Dermis microvascular lymphatic vessel endothelial cell (primary cell): ENCODE results near the gene RPUSD4. TPM values are rescaled to one million over a fixed set of nuclear protein-coding genes. Genes with fewer than 3 reads are reported as not detected.
A peak's percentile ranks its signal among the peaks of the same experiment; 100 is the strongest.

ENCODE experiments used
- DNase-seq, 2 donors: peaks; one replicate each; pipeline versions ENCODE4 v3.0.0 to v3.0.0-alpha.2; 2010; ENCODE audit warnings: low read depth in 2 of 2
- total RNA-seq: library from RNA; depleted of rRNA; stranded (reverse); fragments of >200 nt; gene quantifications from 2 replicates; pipeline ENCODE4 v1.2.1, GENCODE V29; 2014

RPUSD4 gene
- total RNA-seq, 1 donor from 2014 or later: 31.2 TPM

GRCh38 chr11:126212089-126212660 lies 725 bp upstream of the RPUSD4 start:
- DNase-seq: no peak

GRCh38 chr11:126210871-126211235 lies 597 bp downstream of the RPUSD4 start:
- DNase-seq: peak in 1 of 2 donors; percentile 10

- no peak for DNase-seq
Measured at GRCh38 chr11:126207896-126208295, 3.6 kb downstream of the RPUSD4 start.

GRCh38 chr11:126205359-126205758 lies 6.1 kb downstream of the RPUSD4 start:
- DNase-seq: no peak

GRCh38 chr11:126202646-126203359 lies 8.6 kb downstream of the RPUSD4 start:
- no peak for DNase-seq

GRCh38 chr11:126198648-126199047 lies 12.8 kb downstream of the RPUSD4 start:
- no peak for DNase-seq

DNA sequence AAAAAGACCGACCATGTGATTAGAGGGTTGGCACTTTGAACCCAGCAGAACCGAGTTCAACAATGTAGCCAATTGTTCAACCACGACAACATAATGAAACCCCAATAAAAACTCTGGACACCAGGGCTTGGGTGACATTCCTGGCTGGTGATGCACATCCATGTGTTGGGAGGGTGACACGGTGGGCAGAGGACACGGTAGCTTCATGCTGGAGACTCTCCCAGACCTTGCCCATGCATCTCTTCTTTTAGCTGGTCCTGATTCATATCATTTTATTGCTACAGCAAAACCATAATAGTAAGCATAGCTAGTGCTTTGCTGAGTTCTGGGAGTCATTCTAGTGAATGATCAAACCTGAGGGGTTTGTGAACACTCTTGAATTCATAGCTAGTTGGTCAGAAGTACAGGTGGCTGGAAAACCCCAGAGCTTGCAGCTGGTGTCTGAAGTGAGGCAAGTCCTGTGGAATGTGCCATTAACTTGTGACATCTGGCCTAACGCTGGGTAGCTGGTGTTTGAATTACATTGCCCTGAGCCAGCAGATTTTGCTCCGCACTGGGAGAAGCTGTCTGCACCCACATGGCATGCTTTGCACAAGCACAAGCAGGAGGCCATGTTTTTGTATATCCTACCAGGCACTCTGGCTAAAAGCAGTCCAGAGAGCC lies 14.0 kb downstream of the RPUSD4 start:
- DNase-seq: peak in 1 of 2 donors; percentile 28

DNA sequence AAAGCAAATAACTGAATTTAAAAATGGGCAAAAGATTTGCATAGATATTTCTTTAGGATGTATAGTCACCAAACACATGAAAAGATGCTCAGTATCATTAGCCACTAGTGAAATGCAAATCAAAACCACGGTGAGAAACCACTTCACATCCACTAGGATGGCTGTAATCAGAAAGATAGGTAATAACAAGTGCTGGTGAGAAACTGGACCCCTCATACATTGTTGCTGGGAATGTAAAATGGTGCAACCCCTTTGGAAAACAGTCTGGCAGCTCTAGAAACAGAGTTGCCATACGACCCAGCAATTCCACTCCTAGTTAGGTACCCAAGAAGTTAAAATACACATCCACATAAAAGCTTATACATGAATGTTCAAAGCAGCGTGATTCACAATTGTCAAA lies 16.3 kb downstream of the RPUSD4 start:
- no peak for DNase-seq

DNA sequence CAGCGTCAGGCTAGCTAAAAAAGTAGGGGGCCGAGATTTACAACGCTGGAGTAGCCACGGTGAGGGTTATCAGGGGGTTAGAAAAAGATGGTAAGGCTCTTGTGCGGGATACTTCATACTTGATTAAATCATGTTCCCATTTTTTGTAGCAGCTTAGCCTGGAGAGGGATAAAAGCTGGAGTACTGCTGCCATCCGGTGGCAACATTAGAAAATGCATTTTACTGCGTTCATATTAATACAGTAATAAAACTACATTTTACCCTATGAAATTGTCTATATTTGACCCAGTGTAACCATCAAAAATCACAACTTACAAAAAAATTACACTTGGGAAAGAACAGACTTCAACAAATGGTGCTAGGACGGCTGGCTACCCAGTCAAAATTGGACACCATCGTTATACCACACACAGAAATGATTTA lies 17.3 kb downstream of the RPUSD4 start:
- DNase-seq: peak; percentile 40 to 56

DNA sequence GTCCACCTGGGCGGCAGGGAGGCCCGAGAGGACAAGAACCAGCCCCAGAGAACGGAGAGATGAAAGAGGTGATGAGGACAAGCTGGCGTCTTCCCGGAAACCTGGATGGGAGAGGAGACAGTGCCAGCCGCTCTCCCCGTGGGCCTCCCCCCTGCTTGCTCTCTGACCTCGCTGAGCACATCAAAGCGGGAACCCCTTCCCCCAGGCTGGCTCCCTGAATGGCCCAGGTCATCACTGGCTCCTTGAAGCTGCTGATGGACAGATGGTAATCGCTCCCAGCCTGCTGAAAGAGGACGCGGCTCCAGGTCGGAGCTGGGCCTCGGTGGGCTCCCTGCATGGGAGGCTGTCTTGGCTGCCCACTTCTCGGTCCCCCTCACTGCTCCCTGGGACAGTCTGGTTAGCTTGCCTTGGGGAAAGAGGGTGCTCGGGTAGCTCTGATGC lies 18.4 kb downstream of the RPUSD4 start:
- no peak for DNase-seq

- no peak for DNase-seq
Measured at GRCh38 chr11:126192361-126192760, 19.1 kb downstream of the RPUSD4 start.

GRCh38 chr11:126191379-126192073 lies 19.9 kb downstream of the RPUSD4 start:
- DNase-seq: no peak

DNA sequence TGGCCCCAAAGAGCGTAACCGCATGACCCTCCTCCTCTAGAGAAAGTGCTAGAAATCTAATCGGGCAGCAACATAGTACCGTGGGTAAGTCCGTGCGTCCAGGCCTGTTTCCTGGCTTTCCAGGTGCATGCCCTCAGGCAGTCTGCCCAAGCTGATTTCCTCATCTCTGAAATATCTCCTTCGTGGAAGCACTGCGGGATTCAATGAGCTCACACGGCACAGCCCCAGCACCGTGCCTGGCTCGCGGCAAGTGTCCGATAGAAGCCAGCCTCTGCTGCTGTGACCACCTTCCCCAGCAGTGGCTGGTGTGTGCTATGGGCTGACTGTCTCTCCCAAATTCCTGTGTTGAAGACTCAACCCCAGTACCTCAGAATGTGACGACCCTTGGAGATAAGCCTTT lies 20.7 kb downstream of the RPUSD4 start:
- no peak for DNase-seq

DNA sequence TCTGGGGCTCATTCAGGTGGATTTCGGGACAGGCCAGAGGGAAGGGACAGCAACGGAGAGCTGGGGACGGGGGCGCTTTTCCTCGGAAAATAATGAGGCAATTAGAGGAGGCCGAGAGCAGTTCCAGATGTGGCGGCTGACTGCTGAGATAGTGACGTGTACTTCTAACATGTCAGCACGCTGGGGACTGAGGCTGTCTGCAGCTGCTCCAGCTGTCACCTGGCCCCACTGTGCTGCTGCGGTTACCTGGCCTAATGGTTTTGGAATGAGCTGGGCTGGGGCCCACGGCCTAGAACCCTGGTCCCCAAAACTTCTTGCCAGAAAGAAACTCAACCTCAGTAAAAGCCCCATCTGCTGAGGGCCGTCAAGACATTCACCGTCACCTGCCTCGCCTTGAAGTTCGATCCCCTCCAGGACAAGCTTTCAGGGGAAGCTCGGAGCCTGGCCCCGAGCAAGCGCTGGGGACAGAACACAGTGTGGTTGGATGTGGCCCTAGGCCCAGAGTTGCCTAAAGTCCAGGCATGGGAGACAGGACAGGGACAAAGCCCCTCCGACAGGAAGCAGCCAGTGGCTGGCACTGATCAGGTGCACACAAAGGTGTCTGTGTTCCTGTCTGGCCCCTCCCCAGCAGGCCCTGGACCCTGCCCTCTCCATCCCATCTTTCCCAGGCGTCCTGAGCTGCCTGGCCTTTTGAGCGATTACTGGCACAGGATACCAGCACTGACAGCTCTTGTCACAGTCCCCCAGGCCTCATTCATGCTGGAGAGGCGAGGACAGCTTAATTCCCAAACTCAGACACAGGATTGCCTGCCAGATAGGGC lies 22.1 kb downstream of the RPUSD4 start:
- DNase-seq: no peak

GRCh38 chr11:126188332-126189108 lies 22.9 kb downstream of the RPUSD4 start:
- no peak for DNase-seq

GRCh38 chr11:126186708-126187529 lies 24.5 kb downstream of the RPUSD4 start:
- DNase-seq: no peak

- no peak for DNase-seq
Measured at GRCh38 chr11:126186025-126186698, 25.3 kb downstream of the RPUSD4 start.

- no peak for DNase-seq
Measured at GRCh38 chr11:126185259-126186024, 26.0 kb downstream of the RPUSD4 start.
